ENCODE results near the gene SLC4A9. TPM values are rescaled to one million over a fixed set of nuclear protein-coding genes. Genes with fewer than 3 reads are reported as not detected.
"Not testable (repeated sequence)": the region's sequence is repeated elsewhere in the genome, so short reads cannot be mapped to it uniquely, and the experiment has no call there.

The SLC4A9 gene
- total RNA-seq, 1 donor from 2014 or later: not detected

- Mint-ChIP-seq H3K27ac (no peak overlapping the region), H3K9me3 (no peaks in the 10 kb centered on the region), H3K27me3 (no peaks in the 10 kb centered on the region), H3K36me3 (ENCODE audit: low read depth) (peaks cover 23% of the 10 kb centered on the region), H3K4me3 (no peak overlapping the region), H3K4me1 (peaks cover 57% of the 10 kb centered on the region)
- ATAC-seq (ENCODE audit: low read depth): no peak
- intact Hi-C loops (cut with micrococcal nuclease): no loop called here
- ChIA-PET POLR2A (interaction anchor here (1.0 kb wide), 1 partner anchor 16 kb away, joined by 3 read pairs; no protein-coding TSS in a partner anchor), CTCF (no interaction called here)
- TF ChIP-seq, protein P1, sequence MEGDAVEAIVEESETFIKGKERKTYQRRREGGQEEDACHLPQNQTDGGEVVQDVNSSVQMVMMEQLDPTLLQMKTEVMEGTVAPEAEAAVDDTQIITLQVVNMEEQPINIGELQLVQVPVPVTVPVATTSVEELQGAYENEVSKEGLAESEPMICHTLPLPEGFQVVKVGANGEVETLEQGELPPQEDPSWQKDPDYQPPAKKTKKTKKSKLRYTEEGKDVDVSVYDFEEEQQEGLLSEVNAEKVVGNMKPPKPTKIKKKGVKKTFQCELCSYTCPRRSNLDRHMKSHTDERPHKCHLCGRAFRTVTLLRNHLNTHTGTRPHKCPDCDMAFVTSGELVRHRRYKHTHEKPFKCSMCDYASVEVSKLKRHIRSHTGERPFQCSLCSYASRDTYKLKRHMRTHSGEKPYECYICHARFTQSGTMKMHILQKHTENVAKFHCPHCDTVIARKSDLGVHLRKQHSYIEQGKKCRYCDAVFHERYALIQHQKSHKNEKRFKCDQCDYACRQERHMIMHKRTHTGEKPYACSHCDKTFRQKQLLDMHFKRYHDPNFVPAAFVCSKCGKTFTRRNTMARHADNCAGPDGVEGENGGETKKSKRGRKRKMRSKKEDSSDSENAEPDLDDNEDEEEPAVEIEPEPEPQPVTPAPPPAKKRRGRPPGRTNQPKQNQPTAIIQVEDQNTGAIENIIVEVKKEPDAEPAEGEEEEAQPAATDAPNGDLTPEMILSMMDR (IDR thresholded peaks at IDR 0.05): no peak
- DNase-seq: no peak
These were observed 59.0 kb downstream of the SLC4A9 start for GRCh38 chr5:140418862-140419520.

DNA sequence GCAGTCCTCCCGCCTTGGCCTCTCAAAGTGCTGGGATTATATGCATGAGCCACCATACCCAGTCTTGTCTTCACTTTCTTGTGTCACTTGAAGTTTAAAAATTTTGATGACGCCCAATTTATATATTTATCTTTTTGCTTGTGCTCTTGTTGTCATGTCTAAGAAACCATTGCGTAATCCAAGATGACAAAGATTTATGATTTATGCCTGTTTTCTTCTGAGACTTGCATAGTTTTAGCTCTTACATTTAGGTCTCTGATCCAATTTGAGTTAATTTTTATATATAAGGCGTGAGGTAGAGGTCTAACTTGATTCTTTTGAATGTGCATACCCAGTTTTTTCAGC, 60.2 kb downstream of the SLC4A9 start:
- intact Hi-C loops (cut with micrococcal nuclease): no loop called here
- Mint-ChIP-seq H3K4me3 (no peak overlapping the region), H3K4me1 (peaks cover 58% of the 10 kb centered on the region), H3K27ac (no peak overlapping the region), H3K27me3 (no peaks in the 10 kb centered on the region), H3K9me3 (no peaks in the 10 kb centered on the region), H3K36me3 (ENCODE audit: low read depth) (peaks cover 18% of the 10 kb centered on the region)
- TF ChIP-seq, protein P1 (IDR thresholded peaks at IDR 0.05): no peak
- ATAC-seq (ENCODE audit: low read depth) (no peak), DNase-seq (no peak)
- ChIA-PET POLR2A (no interaction called here), CTCF (no interaction called here)

- no peaks in the 10 kb centered on the region for H3K27me3 Mint-ChIP-seq
- CTCF ChIA-PET: no interaction called here
- TF ChIP-seq, protein P1 (IDR thresholded peaks at IDR 0.05): no peak
- DNase-seq (no peak), ATAC-seq (ENCODE audit: low read depth) (no peak)
- H3K27ac Mint-ChIP-seq: no peak overlapping the region
- H3K4me1 Mint-ChIP-seq: peaks cover 60% of the 10 kb centered on the region
- POLR2A ChIA-PET: no interaction called here
- H3K9me3 Mint-ChIP-seq: no peaks in the 10 kb centered on the region
- intact Hi-C loops (cut with micrococcal nuclease): no loop called here
- H3K4me3 Mint-ChIP-seq: no peak overlapping the region
- peaks cover 20% of the 10 kb centered on the region for H3K36me3 Mint-ChIP-seq (ENCODE audit: low read depth)
These were observed 60.8 kb downstream of the SLC4A9 start for GRCh38 chr5:140420665-140421361.

DNA sequence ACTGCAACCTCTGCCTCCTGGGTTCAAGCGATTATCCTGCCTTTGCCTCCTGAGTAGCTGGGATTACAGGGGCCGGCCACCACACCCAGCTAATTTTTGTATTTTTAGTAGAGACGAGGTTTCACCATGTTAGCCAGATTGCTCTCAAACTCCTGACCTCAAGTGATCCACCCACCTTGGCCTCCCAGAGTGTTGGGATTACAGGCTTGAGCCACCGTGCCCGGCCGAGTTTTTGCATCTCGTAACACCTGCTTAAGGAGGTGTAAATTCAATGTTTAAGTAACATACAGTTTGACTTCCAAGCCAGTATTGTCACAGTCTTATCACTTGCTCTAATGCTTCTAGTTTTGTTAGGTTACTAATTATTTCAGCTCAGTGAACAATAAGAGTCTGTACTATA, 61.4 kb downstream of the SLC4A9 start:
- CTCF ChIA-PET; DNase-seq; H3K27ac Mint-ChIP-seq; intact Hi-C loops (cut with micrococcal nuclease); H3K27me3 Mint-ChIP-seq; H3K4me3 Mint-ChIP-seq; ATAC-seq (ENCODE audit: low read depth); H3K9me3 Mint-ChIP-seq; POLR2A ChIA-PET: not testable (repeated sequence)
- Mint-ChIP-seq H3K36me3 (ENCODE audit: low read depth) (peaks cover 16% of the 10 kb centered on the region), H3K4me1 (peaks cover 57% of the 10 kb centered on the region)

DNA sequence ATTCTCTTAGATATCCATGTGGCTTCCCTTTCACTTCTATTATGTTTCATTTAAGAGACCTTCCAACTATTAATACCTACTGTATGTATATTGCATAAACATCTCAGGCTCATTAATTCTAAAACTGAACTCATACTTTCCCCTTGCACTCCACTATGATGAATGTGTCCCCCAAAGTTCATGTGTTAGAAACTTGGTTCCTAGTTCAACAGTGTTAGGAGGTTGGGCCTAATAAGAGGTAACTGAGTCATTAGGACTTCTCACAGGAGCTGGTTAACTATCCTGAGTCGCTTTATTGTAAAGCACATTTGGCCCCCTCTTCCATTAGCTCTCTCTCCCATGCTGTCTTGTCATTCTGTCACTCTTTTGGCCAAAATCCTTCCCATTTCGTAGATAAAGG, 63.6 kb downstream of the SLC4A9 start:
- no peaks in the 10 kb centered on the region for H3K9me3 Mint-ChIP-seq
- peaks cover 46% of the 10 kb centered on the region for H3K4me1 Mint-ChIP-seq
- intact Hi-C loops (cut with micrococcal nuclease): no loop called here
- peaks cover 20% of the 10 kb centered on the region for H3K36me3 Mint-ChIP-seq (ENCODE audit: low read depth)
- ChIA-PET CTCF (no interaction called here), POLR2A (no interaction called here)
- H3K27me3 Mint-ChIP-seq: no peaks in the 10 kb centered on the region
- DNase-seq (no peak), ATAC-seq (ENCODE audit: low read depth) (no peak)
- TF ChIP-seq, protein P1 (IDR thresholded peaks at IDR 0.05): no peak
- no peak overlapping the region for H3K4me3 Mint-ChIP-seq
- no peak overlapping the region for H3K27ac Mint-ChIP-seq

Measured in activated B cell treated with CpG ODN at 0.5 μM for 24 hours (primary cell).